GM12878 (cell line): ENCODE measurements around the gene FBXW7. TPM values are rescaled to one million over a fixed set of nuclear protein-coding genes. Genes with fewer than 3 reads are reported as not detected.

Experiments
- ATAC-seq: fragments of 200-7000 bp; cut with Tn5 transposase; 3 replicates; pipeline ENCODE4 v1.9.1; 2020; ENCODE audit warnings: mild to moderate bottlenecking, moderate library complexity
- BruUV-seq: library from RNA; stranded (reverse); fragments of 400-500 nt; replicated peaks from 2 replicates; lab custom pipeline; 2021; lab: Mats Ljungman, UMichigan
- CTCF ChIA-PET: fragments of 300-600 bp; sonication (Branson Sonifier 250); formaldehyde crosslinking; extraction: SDS; loops from one replicate; lab custom pipeline; 2021; ENCODE audit warnings: inconsistent platforms; lab: Yijun Ruan, JAX
- POLR2A ChIA-PET: fragments of 350-600 bp; formaldehyde crosslinking; extraction: SDS; loops from one replicate; lab custom pipeline; 2021; ENCODE audit warnings: inconsistent platforms; lab: Charles Lee
- RAD21 ChIA-PET: fragments of 300-600 bp; sonication (Branson Sonifier 250); formaldehyde crosslinking; loops from one replicate; lab custom pipeline; 2023; ENCODE audit warnings: antibody characterized with exemption; ENCODE audit not compliant: unreplicated experiment; lab: Charles Lee
- SMC1A ChIA-PET: fragments of 300-600 bp; sonication (Branson Sonifier 250); formaldehyde crosslinking; loops from one replicate; lab custom pipeline; 2023; ENCODE audit not compliant: unreplicated experiment, uncharacterized antibody; lab: Charles Lee
- DNase-seq: peaks from one replicate; pipeline ENCODE4 v3.0.0-alpha.2; 2011; ENCODE audit warnings: low read depth, low spot score
- FAIRE-seq: peaks from 3 replicates; lab custom pipeline; 2011; peaks lifted over from hg19 to GRCh38; lab: Jason Lieb, UNC
- H2AFZ ChIP-seq: 2 replicates; pipeline ENCODE4 v1.6.0; 2011; ENCODE audit warnings: low read depth, low read length, control low read depth; ENCODE audit not compliant: control insufficient read depth
- H3K27ac ChIP-seq: 2 replicates; pipeline ENCODE4 v1.5.1; 2011; ENCODE audit warnings: control low read depth; ENCODE audit not compliant: control insufficient read depth, insufficient read depth
- H3K27me3 ChIP-seq, 2 experiments: replicated peaks in 1 of 2; 2 replicates each; pipeline versions ENCODE4 v1.6.0 to v1.6.1; 2011; ENCODE audit warnings: low read length in 1 of 2; ENCODE audit not compliant: control insufficient read depth in 2 of 2, insufficient read depth in 2 of 2
- H3K36me3 ChIP-seq, 2 experiments: 2 replicates each; pipeline ENCODE4 v1.5.1; 2011; ENCODE audit warnings: low read length in 1 of 2; ENCODE audit not compliant: control insufficient read depth in 2 of 2, insufficient read depth in 2 of 2
- H3K4me1 ChIP-seq: 2 replicates; pipeline ENCODE4 v1.6.1; 2011; ENCODE audit warnings: mild to moderate bottlenecking, low read length, moderate library complexity, mixed read lengths; ENCODE audit not compliant: control insufficient read depth, insufficient read depth
- H3K4me2 ChIP-seq: 2 replicates; pipeline ENCODE4 v1.6.0; 2011; ENCODE audit warnings: control low read depth; ENCODE audit not compliant: control insufficient read depth, insufficient read depth
- H3K4me3 ChIP-seq: fragments of 200-600 bp; sonication (generic); 2 replicates; pipeline ENCODE4 v1.5.1; 2016
- H3K79me2 ChIP-seq: 2 replicates; pipeline ENCODE4 v1.6.0; 2011; ENCODE audit warnings: low read length; ENCODE audit not compliant: control insufficient read depth, insufficient read depth
- H3K9ac ChIP-seq: 2 replicates; pipeline ENCODE4 v1.8.0; 2011; ENCODE audit warnings: low read length, control low read depth, mixed read lengths; ENCODE audit not compliant: control insufficient read depth, insufficient read depth
- H3K9me3 ChIP-seq: replicated peaks from 3 replicates; pipeline ENCODE4 v1.5.1; 2011; ENCODE audit warnings: mild to moderate bottlenecking, low read length; ENCODE audit not compliant: control insufficient read depth, insufficient read depth
- H4K20me1 ChIP-seq: 2 replicates; pipeline ENCODE4 v1.6.0; 2011; ENCODE audit not compliant: control insufficient read depth, insufficient read depth
- HDAC6 ChIP-seq: fragments of 200-600 bp; sonication (generic); IDR thresholded peaks from one replicate; pipeline ENCODE4 v1.8.0; 2017; ENCODE audit warnings: antibody characterized with exemption; ENCODE audit not compliant: unreplicated experiment
- HSF1 ChIP-seq: fragments of 150-350 bp; IDR thresholded peaks from 2 replicates; pipeline ENCODE4 v1.6.1; 2014; ENCODE audit warnings: mild to moderate bottlenecking, low read depth, low read length
- LARP7 ChIP-seq: fragments of 450-650 bp; IDR thresholded peaks from 2 replicates; pipeline ENCODE4 v1.6.1; 2017; ENCODE audit warnings: mild to moderate bottlenecking
- MXI1 ChIP-seq: fragments of 150-350 bp; IDR thresholded peaks from 2 replicates; pipeline ENCODE4 v1.6.1; 2011; ENCODE audit warnings: low read depth, mild to moderate bottlenecking, inconsistent platforms, low read length, improper control_type of control experiment
- NBN ChIP-seq: fragments of 450-650 bp; IDR thresholded peaks from 2 replicates; pipeline ENCODE4 v1.6.1; 2016
- NR2C1 ChIP-seq: fragments of 450-650 bp; IDR thresholded peaks from 2 replicates; pipeline ENCODE4 v1.6.1; 2017; ENCODE audit warnings: antibody characterized with exemption, mild to moderate bottlenecking, moderate library complexity
- PAX8 ChIP-seq: fragments of 450-650 bp; IDR thresholded peaks from 2 replicates; pipeline ENCODE4 v1.6.1; 2017; ENCODE audit warnings: mild to moderate bottlenecking, moderate library complexity
- POLR2A ChIP-seq: IDR thresholded peaks from 2 replicates; pipeline ENCODE4 v1.6.1; 2011; ENCODE audit warnings: low read depth, mild to moderate bottlenecking, low read length
- STAT1 ChIP-seq: fragments of 450-650 bp; conservative IDR thresholded peaks from 2 replicates; pipeline ENCODE4 v1.6.1; 2014; ENCODE audit warnings: antibody characterized with exemption, mild to moderate bottlenecking
- TCF3 ChIP-seq: IDR thresholded peaks from 2 replicates; pipeline ENCODE4 v1.6.1; 2012; ENCODE audit warnings: low read depth, mild to moderate bottlenecking, low read length, borderline replicate concordance; ENCODE audit not compliant: insufficient read depth
- ZNF384 ChIP-seq: IDR thresholded peaks from 2 replicates; pipeline ENCODE4 v1.6.1; 2012; ENCODE audit warnings: low read depth, mild to moderate bottlenecking, low read length, improper control_type of control experiment, borderline replicate concordance
- ZNF592 ChIP-seq: fragments of 450-650 bp; IDR thresholded peaks from 2 replicates; pipeline ENCODE4 v1.6.1; 2017; ENCODE audit warnings: mild to moderate bottlenecking, moderate library complexity
- in situ Hi-C: fragments of 300-500 bp; cut with MboI; formaldehyde crosslinking; loops from 9 replicates; pipeline ENCODE4 v1.14.3; 2018; ENCODE audit warnings: mixed read lengths
- intact Hi-C: fragments of 100-400 bp; cut with micrococcal nuclease; formaldehyde crosslinking; loops from one replicate; pipeline ENCODE4 v1.14.2; 2022; ENCODE audit not compliant: unreplicated experiment
- polyA plus RNA-seq, 11 experiments: library from polyadenylated mRNA; depleted of rRNA in 4 of 11; unstranded in 6 of 11; stranded (reverse) in 5 of 11; fragments of >200 nt; fragmentation: Nextera tagmentation in 4 of 11; fragmentation: Illumina TruSeq in 1 of 11; extraction: Ambion mirVana in 4 of 11; extraction: Trizol in 1 of 11; gene quantifications; 1 replicate in 1 of 11; 2 replicates in 10 of 11; pipeline versions ENCODE4 v1.2.1 to v1.2.3, GENCODE V29; 2011 to 2016; ENCODE audit warnings: inconsistent platforms in 2 of 11, missing spikeins in 2 of 11, low read depth in 1 of 11
- total RNA-seq, 4 experiments: library from RNA; depleted of rRNA in 3 of 4; stranded (reverse); fragments of >200 nt in 3 of 4; fragmentation: Illumina TruSeq in 1 of 4; extraction: Trizol in 1 of 4; gene quantifications; 2 replicates each; pipeline versions ENCODE4 v1.2.1 to v1.2.3, GENCODE V29; 2013 to 2021
- TF ChIP-seq, protein P1 (sequence below): fragments of 450-650 bp; formaldehyde crosslinking; IDR thresholded peaks from 2 replicates; pipeline ENCODE4 v1.5.0; 2022; ENCODE audit warnings: mild to moderate bottlenecking, missing genetic modification characterization
- TF ChIP-seq, protein P2 (sequence below): IDR thresholded peaks from 2 replicates; pipeline ENCODE4 v1.6.1; 2012; ENCODE audit warnings: low read depth, low read length, improper control_type of control experiment
- TF ChIP-seq, protein P3 (sequence below): fragments of 450-650 bp; IDR thresholded peaks from 2 replicates; pipeline ENCODE4 v1.6.1; 2017; ENCODE audit warnings: low read depth, mild to moderate bottlenecking, moderate library complexity

FBXW7 gene
- total and polyA plus RNA-seq, 10 of the 15 experiments (the other 5 are each of a cell fraction or from before 2014, with no cell fraction given): 35.8 to 118 (median 47.2) TPM

DNA sequence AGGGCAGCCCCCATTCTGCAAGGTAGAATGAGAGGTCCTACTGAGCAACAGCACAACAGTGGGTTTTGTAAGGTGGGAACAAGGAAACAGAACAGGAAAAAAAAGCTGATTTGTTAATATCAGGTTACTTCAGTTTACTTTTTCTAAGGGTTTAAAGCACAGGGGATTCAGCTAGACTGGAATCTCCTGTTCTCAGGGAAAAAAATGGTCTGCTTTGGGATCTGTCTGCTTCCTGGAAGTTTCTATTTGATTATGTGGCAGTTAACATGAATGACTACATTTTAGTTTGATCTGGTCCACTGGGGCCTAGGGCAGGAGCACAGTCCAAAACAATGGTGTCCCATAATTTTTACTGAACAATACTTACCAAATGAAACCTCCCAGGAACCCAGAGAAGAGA, 104.6 kb downstream of the FBXW7 start:
- ATAC-seq (no peak), FAIRE-seq (no peak), DNase-seq (no peak)
- RAD21 ChIA-PET: no interaction called here
- Histone ChIP-seq H3K27ac (no peak overlapping the region), H3K4me1 (peaks cover 8% of the 10 kb centered on the region), H3K9ac (no peak overlapping the region), H4K20me1 (no peaks in the 10 kb centered on the region), H3K79me2 (peaks cover 24% of the 10 kb centered on the region), H2AFZ (no peak overlapping the region), H3K9me3 (peaks cover under 1% of the 10 kb centered on the region; the same call in 1 of the 3 replicates), H3K4me3 (no peak overlapping the region), H3K27me3 (no peaks in the 10 kb centered on the region), H3K4me2 (no peak overlapping the region), H3K36me3 (peaks cover 0 to 23% of the 10 kb centered on the region in 2 experiments; a peak in 2 of 4 replicates)
- SMC1A ChIA-PET: interaction anchor here (0.8 to 2.0 kb wide), 5 partner anchors 14 to 23 kb away, joined by 3 to 7 read pairs (median 4); no protein-coding TSS in a partner anchor
- POLR2A ChIA-PET: no interaction called here
- CTCF ChIA-PET: interaction anchor here (0.6 to 0.9 kb wide), 2 partner anchors 25 to 210 kb away, joined by 3 read pairs; no protein-coding TSS in a partner anchor
- no TSS peak for BruUV-seq
- intact Hi-C loops (no loop called here), in situ Hi-C loops (no loop called here)
- no peak for TF ChIP-seq POLR2A
- TF ChIP-seq TCF3: no peak
- TF ChIP-seq, protein P1, sequence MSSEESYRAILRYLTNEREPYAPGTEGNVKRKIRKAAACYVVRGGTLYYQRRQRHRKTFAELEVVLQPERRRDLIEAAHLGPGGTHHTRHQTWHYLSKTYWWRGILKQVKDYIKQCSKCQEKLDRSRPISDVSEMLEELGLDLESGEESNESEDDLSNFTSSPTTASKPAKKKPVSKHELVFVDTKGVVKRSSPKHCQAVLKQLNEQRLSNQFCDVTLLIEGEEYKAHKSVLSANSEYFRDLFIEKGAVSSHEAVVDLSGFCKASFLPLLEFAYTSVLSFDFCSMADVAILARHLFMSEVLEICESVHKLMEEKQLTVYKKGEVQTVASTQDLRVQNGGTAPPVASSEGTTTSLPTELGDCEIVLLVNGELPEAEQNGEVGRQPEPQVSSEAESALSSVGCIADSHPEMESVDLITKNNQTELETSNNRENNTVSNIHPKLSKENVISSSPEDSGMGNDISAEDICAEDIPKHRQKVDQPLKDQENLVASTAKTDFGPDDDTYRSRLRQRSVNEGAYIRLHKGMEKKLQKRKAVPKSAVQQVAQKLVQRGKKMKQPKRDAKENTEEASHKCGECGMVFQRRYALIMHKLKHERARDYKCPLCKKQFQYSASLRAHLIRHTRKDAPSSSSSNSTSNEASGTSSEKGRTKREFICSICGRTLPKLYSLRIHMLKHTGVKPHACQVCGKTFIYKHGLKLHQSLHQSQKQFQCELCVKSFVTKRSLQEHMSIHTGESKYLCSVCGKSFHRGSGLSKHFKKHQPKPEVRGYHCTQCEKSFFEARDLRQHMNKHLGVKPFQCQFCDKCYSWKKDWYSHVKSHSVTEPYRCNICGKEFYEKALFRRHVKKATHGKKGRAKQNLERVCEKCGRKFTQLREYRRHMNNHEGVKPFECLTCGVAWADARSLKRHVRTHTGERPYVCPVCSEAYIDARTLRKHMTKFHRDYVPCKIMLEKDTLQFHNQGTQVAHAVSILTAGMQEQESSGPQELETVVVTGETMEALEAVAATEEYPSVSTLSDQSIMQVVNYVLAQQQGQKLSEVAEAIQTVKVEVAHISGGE: no peak
- TF ChIP-seq STAT1: no peak
- no peak for TF ChIP-seq LARP7
- TF ChIP-seq HSF1: no peak
- TF ChIP-seq NR2C1: no peak
- no peak for TF ChIP-seq MXI1
- no peak for TF ChIP-seq ZNF592
- TF ChIP-seq, protein P2, sequence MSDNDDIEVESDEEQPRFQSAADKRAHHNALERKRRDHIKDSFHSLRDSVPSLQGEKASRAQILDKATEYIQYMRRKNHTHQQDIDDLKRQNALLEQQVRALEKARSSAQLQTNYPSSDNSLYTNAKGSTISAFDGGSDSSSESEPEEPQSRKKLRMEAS: no peak
- TF ChIP-seq ZNF384: no peak
- TF ChIP-seq PAX8: no peak
- no peak for TF ChIP-seq HDAC6
- TF ChIP-seq, protein P3, sequence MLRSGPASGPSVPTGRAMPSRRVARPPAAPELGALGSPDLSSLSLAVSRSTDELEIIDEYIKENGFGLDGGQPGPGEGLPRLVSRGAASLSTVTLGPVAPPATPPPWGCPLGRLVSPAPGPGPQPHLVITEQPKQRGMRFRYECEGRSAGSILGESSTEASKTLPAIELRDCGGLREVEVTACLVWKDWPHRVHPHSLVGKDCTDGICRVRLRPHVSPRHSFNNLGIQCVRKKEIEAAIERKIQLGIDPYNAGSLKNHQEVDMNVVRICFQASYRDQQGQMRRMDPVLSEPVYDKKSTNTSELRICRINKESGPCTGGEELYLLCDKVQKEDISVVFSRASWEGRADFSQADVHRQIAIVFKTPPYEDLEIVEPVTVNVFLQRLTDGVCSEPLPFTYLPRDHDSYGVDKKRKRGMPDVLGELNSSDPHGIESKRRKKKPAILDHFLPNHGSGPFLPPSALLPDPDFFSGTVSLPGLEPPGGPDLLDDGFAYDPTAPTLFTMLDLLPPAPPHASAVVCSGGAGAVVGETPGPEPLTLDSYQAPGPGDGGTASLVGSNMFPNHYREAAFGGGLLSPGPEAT: no peak
- no peak for TF ChIP-seq NBN
